ENCODE results near the gene CARS1.

The CARS1 gene

DNA sequence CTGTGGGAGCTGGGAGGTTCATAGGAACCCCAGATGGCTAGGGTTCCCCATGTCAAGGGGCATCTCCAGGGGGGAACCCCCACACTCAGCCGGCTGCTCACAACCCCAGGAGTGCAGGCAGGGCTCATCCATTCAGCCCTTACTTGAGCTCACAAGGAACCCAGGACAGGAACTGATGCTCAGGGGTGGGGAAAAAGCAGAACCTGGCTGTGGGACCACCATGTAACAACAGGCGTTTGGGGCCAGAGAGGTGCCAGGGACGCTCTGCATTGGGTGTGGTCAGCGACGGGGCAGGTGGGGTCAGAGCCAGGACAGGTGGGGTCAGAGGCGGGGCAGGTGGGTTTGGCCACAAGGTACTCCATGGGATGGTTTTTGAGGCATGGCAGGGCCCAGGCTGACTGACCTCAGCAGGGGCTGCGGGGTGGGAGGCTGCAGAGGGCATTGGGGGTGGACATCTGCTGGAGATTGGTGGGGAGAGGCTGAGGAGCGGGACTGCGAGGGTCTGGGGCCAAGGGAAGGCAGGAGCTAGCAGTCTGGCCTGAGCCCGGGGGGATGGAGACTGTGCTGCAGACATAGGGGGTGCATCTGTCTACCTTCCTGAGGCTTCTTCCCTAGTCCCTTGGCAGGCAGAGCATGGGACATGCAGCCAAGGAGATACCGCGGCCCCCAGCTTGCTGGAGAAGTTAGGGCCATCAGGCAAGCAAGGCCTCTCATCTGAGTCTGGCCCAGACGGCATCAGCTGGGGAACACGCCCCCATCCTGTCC is 34.0 kb upstream of the CARS1 start:
- no peak for DNase-seq
- in situ Hi-C loops (cut with HindIII; ENCODE audit: low pct_ligation_motif_present, low pct_unique_long_range_greater_than_20kb, low sequenced_read_pairs), result no loop called here

DNA sequence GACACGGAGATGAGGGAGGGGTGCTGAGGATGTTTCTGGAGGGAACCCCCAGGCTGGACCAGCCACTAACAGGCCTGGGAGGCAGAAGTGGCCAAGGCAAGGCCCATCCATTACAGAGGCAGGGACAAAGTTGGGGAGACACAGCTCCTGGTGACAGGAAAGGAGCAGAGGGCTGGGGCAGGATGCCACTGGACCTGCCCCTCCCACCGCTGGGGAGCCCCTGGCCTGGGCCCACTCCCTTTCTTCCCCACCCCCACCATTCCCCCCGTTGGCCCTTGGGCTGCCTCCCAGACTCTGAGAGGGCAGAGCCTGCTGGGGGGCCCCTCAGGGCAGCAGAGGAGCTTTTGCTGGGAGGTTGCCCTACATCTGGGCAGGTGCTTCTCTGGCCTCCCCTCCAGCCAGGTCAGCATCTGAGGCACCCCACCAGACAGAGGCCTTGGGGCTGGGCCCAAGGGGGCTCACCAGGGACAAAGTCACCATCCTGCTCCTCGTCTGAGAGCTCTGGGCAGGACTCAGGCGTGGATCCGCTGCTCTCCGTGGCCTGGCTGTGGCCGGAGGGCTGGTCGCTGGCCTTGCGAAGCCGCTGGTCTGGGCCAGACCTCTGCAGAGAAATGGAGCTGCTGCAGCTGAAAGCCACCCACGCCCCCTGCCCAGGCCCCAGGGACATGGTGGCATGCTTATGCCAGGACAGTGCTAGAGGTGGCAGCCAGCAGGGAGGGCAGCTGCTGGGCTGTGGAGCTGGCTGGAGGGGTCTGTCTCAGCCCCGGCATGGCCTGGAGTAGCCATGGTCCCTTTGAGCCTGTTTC is 33.1 kb upstream of the CARS1 start:
- DNase-seq, result no peak
- in situ Hi-C loops (cut with HindIII; ENCODE audit: low pct_ligation_motif_present, low pct_unique_long_range_greater_than_20kb, low sequenced_read_pairs), result no loop called here

GRCh38 chr11:3089236-3090061 is 32.2 kb upstream of the CARS1 start:
- in situ Hi-C loops (cut with HindIII; ENCODE audit: low pct_ligation_motif_present, low pct_unique_long_range_greater_than_20kb, low sequenced_read_pairs), result no loop called here
- no peak for DNase-seq

- in situ Hi-C loops (cut with HindIII; ENCODE audit: low pct_ligation_motif_present, low pct_unique_long_range_greater_than_20kb, low sequenced_read_pairs), result no loop called here
- DNase-seq, result no peak
These were observed 31.6 kb upstream of the CARS1 start for GRCh38 chr11:3088806-3089205.

- DNase-seq, result no peak
- in situ Hi-C loops (cut with HindIII; ENCODE audit: low pct_ligation_motif_present, low pct_unique_long_range_greater_than_20kb, low sequenced_read_pairs), result no loop called here
These were observed 30.9 kb upstream of the CARS1 start for GRCh38 chr11:3087821-3088800.

DNA sequence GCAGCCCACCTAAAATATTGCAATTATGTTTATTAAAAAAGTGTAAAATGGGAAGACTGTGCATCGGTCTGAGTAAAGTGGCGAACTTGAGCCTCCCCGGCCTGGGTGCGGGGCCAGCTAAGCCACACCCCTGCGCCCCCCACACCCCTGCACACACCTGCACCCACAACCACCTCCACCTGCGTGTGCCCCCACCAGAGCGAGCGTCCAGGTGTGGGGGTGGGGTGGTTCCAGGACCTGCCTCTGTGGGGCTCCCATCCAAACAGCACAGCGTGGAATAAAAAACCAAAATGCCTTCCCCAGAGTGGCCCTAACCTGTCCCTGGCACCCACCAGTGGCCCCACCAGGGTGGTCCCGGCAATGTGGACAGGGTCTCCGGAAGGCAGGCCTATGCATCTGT is 30.1 kb upstream of the CARS1 start:
- in situ Hi-C loops (cut with HindIII; ENCODE audit: low pct_ligation_motif_present, low pct_unique_long_range_greater_than_20kb, low sequenced_read_pairs), result no loop called here
- DNase-seq, result no peak

DNA sequence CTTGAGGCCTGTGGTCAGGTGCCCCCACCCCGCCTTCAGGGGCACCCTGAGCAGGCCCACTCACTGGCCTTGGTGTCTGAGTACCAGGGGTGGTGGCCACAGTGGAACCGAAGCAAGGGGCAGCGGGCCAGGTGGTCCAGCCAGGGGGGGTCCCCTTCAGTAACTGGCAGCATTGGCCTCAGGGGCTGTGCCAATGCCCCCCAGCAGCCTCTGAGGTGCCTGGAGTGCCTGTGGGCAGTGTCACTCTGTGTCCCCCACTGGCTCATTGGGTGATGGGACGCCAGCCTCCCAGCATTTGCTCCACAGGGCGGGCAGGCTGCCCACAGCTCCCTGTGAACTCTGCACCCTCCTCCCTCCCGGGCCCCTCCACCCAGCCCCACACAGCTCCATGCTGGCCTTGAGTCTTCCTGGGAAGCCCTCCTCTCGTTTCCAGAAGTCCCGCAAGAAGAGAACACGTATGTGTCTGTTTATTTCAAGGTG is 29.5 kb upstream of the CARS1 start:
- in situ Hi-C loops (cut with HindIII; ENCODE audit: low pct_ligation_motif_present, low pct_unique_long_range_greater_than_20kb, low sequenced_read_pairs), result no loop called here

DNA sequence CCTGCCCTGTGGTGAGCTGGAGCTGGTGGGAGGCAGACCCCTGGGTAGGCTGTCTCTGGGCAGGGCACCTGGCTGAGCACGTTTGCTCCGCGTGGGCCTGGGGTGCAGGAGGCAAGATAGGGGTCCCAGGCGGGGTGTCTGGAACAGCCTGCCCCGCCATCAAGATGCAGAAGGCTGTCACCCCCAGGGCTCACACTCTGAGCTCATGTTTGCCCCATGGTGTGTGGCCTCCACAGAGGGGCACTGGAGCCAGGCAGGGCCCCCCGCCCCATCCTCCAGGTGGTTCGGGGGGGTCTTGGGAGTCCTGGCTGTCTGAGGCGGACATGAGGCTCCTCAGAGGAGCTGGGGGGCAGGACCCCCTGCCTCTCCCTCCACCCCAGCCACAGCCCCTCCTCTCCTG is 28.9 kb upstream of the CARS1 start:
- DNase-seq, result no peak
- in situ Hi-C loops (cut with HindIII; ENCODE audit: low pct_ligation_motif_present, low pct_unique_long_range_greater_than_20kb, low sequenced_read_pairs), result no loop called here

More for the DNA sequence above, 29.5 kb upstream of the CARS1 start:
- DNase-seq, result no peak

GRCh38 chr11:3085052-3085451 is 27.8 kb upstream of the CARS1 start:
- in situ Hi-C loops (cut with HindIII; ENCODE audit: low pct_ligation_motif_present, low pct_unique_long_range_greater_than_20kb, low sequenced_read_pairs), result no loop called here
- no peak for DNase-seq

- no peak for DNase-seq
- in situ Hi-C loops (cut with HindIII; ENCODE audit: low pct_ligation_motif_present, low pct_unique_long_range_greater_than_20kb, low sequenced_read_pairs), result no loop called here
These were observed 26.1 kb upstream of the CARS1 start for GRCh38 chr11:3083321-3083720.

DNA sequence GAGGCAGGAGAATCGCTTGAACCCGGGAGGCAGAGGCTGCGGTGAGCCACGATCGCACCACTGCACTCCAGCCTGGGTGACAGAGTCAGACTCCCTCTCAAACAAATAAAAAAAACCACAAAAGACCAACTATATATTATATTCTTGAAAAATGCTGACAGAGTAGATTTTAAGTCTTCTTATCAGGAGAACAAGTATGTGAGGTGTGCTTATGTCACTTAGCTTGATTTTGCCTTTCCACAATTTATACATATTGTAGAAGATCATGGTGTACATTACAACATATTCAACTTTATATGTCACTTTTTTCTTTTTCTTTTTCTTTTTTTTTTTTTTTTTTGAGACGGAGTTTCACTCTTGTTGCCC is 24.1 kb upstream of the CARS1 start:
- in situ Hi-C loops (cut with HindIII; ENCODE audit: low pct_ligation_motif_present, low pct_unique_long_range_greater_than_20kb, low sequenced_read_pairs), result no loop called here
- DNase-seq, result no peak

DNA sequence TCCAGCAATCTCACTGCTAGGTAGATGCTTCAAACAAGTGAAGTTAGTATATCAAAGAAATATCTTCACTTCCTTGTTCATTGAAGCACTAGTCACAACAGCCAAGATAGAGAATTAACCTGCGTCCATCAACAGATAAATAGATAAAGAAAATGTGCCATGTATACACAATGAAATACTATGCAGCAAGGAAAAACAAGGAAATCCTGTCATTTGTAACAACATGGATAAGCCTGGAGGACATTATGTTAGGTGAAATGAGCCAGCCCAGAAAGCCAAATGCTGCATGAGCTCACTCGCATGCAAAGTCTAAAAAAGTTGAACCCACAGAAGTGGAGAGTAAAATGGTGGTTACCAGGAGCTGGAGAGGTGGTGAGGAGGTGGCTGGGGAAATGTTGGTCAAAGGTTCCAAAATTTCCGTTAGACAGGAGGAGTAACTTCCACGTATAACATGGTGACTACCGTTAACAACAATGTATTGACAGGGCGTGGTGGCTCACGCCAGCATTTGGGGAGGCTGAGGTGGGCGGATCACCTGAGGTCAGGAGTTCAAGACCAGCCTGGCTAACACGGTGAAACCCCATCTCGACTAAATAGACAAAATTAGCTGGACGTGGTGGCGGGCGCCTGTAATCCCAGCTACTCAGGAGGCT is 23.6 kb upstream of the CARS1 start:
- in situ Hi-C loops (cut with HindIII; ENCODE audit: low pct_ligation_motif_present, low pct_unique_long_range_greater_than_20kb, low sequenced_read_pairs), result no loop called here
- DNase-seq, result no peak

- in situ Hi-C loops (cut with HindIII; ENCODE audit: low pct_ligation_motif_present, low pct_unique_long_range_greater_than_20kb, low sequenced_read_pairs), result no loop called here
- no peak for DNase-seq
These were observed 22.9 kb upstream of the CARS1 start for GRCh38 chr11:3080104-3080503.

DNA sequence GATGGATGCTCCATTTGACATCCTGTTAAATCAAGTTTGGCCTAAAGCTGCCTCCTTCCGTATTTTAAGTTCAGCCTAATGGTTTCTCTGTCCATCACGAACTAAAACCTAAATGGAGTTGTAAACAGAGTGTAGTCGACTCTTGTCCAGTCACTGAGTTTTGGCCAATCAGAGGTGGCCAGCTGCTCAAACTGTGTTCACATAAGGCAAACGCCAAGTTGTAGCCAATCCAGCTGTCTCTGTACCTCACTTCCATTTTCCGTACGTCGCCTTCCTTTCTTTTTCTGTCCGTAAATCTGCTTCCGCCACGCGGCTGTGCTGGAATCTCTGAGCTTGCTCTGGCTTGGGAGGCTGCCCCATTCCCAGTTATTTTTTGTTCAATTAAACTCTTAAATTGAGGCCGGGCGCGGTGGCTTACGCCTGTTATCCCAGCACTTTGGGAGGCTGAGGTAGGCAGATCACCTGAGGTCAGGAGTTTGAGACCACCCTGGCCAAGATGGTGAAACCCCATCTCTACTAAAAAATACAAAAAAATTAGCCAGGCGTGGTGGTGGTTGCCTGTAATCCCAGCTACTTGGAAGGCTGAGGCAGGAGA is 20.7 kb upstream of the CARS1 start:
- in situ Hi-C loops (cut with HindIII; ENCODE audit: low pct_ligation_motif_present, low pct_unique_long_range_greater_than_20kb, low sequenced_read_pairs), result no loop called here
- DNase-seq, result no peak

DNA sequence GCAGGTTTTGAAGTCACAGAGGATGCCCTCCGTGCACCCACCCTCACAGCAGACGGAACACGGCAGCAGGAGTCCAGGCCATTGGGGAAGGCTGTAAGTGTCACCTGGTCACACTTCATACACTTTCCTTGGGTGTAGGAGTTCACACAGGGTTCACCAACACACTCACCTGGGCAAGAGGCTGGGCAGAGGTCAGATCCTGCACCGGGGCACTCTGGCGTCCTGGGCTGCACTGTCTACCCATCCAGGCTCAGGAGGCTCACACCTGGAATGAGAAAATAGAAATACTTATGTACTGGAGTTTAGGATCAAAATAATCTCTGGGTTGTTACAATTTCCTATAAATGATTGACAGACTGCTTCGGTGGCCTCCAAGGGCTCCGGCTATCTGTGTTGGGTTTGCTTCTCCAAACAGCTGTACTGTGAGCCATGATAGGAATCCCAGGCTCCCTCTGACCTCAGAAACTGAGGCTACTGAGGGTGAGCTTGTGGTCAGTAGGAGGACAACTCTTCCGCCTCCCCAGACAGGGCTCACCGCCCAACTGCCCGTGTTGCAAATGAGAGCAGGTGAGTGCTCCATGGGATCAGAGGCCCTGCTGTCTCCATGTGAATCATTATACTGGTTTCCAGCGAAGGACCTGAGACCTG is 20.1 kb upstream of the CARS1 start:
- in situ Hi-C loops (cut with HindIII; ENCODE audit: low pct_ligation_motif_present, low pct_unique_long_range_greater_than_20kb, low sequenced_read_pairs), result no loop called here
- no peak for DNase-seq

- DNase-seq, result no peak
- in situ Hi-C loops (cut with HindIII; ENCODE audit: low pct_ligation_motif_present, low pct_unique_long_range_greater_than_20kb, low sequenced_read_pairs), result no loop called here
These were observed 17.8 kb upstream of the CARS1 start for GRCh38 chr11:3074912-3075589.

Data from ACHN (cell line).